ENCODE data around the gene NET1. TPM values are rescaled to one million over a fixed set of nuclear protein-coding genes. Genes with fewer than 3 reads are reported as not detected.

Gene NET1
- total and polyA plus RNA-seq, 8 donors, result 50.2 to 246 (median 84.6) TPM

DNA sequence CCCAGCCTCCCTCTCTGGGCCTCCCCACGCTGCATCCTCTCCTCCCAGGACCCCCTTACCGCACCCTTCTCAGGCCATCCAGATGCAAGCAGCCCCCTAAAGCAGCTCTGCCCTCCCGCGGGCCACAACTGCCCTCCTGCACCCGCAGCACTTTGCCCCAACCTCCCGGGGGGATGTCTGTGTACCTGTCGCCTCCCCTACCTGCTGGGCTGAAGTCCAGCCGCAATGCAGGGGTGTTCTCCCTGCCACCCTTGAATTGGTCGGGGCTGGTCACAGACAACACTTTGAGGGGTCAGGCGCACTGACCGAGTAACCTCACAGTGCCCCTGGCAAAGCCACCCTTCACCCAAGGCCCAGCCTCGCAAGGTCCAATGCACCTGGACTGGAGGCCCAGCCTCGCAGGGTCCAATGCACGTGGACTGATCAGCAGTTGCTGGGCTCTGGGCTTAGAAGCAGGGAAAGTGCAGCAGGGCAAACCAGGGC, 95.3 kb downstream of the NET1 start:
- no peak for DNase-seq
- no peak overlapping the region for H3K27ac ChIP-seq
- H3K36me3 ChIP-seq, result no peaks in the 10 kb centered on the region
- no peaks in the 10 kb centered on the region for H3K9me3 ChIP-seq
- WGBS, 5 donors, result 86 to 95% (median 92%) methylated on average over 14 of the region's 14 CpGs
- intact Hi-C loops (cut with DNase I; ENCODE audit: low total_unique reads), result no loop called here
- TF ChIP-seq POLR2AphosphoS5 (IDR thresholded peaks at IDR 0.05) (no peak), EP300 (IDR thresholded peaks at IDR 0.05) (no peak), POLR2A (IDR thresholded peaks at IDR 0.05) (no peak)
- TF ChIP-seq, protein P1, sequence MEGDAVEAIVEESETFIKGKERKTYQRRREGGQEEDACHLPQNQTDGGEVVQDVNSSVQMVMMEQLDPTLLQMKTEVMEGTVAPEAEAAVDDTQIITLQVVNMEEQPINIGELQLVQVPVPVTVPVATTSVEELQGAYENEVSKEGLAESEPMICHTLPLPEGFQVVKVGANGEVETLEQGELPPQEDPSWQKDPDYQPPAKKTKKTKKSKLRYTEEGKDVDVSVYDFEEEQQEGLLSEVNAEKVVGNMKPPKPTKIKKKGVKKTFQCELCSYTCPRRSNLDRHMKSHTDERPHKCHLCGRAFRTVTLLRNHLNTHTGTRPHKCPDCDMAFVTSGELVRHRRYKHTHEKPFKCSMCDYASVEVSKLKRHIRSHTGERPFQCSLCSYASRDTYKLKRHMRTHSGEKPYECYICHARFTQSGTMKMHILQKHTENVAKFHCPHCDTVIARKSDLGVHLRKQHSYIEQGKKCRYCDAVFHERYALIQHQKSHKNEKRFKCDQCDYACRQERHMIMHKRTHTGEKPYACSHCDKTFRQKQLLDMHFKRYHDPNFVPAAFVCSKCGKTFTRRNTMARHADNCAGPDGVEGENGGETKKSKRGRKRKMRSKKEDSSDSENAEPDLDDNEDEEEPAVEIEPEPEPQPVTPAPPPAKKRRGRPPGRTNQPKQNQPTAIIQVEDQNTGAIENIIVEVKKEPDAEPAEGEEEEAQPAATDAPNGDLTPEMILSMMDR (IDR thresholded peaks at IDR 0.05), result no peak
- peaks cover 18 to 42% (median 29%) of the 10 kb centered on the region in 4 donors for H3K4me1 ChIP-seq
- no peak overlapping the region for H3K4me3 ChIP-seq
- H3K27me3 ChIP-seq, result no peaks in the 10 kb centered on the region

GRCh38 chr10:5508161-5508604, 95.8 kb downstream of the NET1 start:
- DNase-seq, result no peak
- Histone ChIP-seq H3K27ac (no peak overlapping the region), H3K9me3 (no peaks in the 10 kb centered on the region), H3K27me3 (no peaks in the 10 kb centered on the region), H3K4me3 (no peak overlapping the region), H3K36me3 (no peaks in the 10 kb centered on the region), H3K4me1 (peaks cover 13 to 37% (median 24%) of the 10 kb centered on the region in 4 donors)
- 92 to 94% (median 92%) methylated on average over 16 to 18 of the region's 18 CpGs for WGBS, 5 donors
- TF ChIP-seq POLR2AphosphoS5 (IDR thresholded peaks at IDR 0.05) (no peak), EP300 (IDR thresholded peaks at IDR 0.05) (no peak), POLR2A (IDR thresholded peaks at IDR 0.05) (no peak)
- TF ChIP-seq, protein P1 (IDR thresholded peaks at IDR 0.05), result no peak
- intact Hi-C loops (cut with DNase I; ENCODE audit: low total_unique reads), result no loop called here

Other genes starting within 250 kb of the NET1 start
- gene AKR1C8, start 227.4 kb upstream of the NET1 start, total RNA-seq, result not detected
- gene AKR1C8, start 227.4 kb upstream of the NET1 start, polyA plus RNA-seq, result not detected
- gene AKR1C4, start 215.7 kb upstream of the NET1 start, total RNA-seq, result not detected
- gene AKR1C4, start 215.7 kb upstream of the NET1 start, polyA plus RNA-seq, result not detected
- gene UCN3, start 47.6 kb upstream of the NET1 start, total RNA-seq, result under 1 TPM in 1 of 5 donors, not detected in 4; 0.37 TPM
- gene UCN3, start 47.6 kb upstream of the NET1 start, polyA plus RNA-seq, result under 1 TPM in 2 of 3 donors, not detected in 1; 0.13 to 0.25 TPM
- gene TUBAL3, start 7.7 kb upstream of the NET1 start, total RNA-seq, result 10 to 100 TPM in 1 of 5 donors, 1 to 10 TPM in 1, not detected in 3; 1.7 to 11.3 TPM
- gene TUBAL3, start 7.7 kb upstream of the NET1 start, polyA plus RNA-seq, result under 1 TPM in 2 of 3 donors, not detected in 1; 0.13 to 0.19 TPM
- under 1 TPM in 1 of 5 donors, not detected in 4; 0.92 TPM for gene CALML5, start 87.0 kb downstream of the NET1 start, total RNA-seq
- gene CALML5, start 87.0 kb downstream of the NET1 start, polyA plus RNA-seq, result 10 to 100 TPM in 1 of 3 donors, 1 to 10 TPM in 1, not detected in 1; 2.4 to 16.2 TPM
- not detected for gene CALML3, start 112.4 kb downstream of the NET1 start, total RNA-seq
- gene CALML3, start 112.4 kb downstream of the NET1 start, polyA plus RNA-seq, result 10 to 100 TPM in 1 of 3 donors, under 1 TPM in 1, not detected in 1; 0.46 to 64.6 TPM

All from stomach (tissue), 9 donors.